Nucleus accumbens (tissue), 56 donors: ENCODE measurements around the gene MST1.

ENCODE experiments used
- DNase-seq, 56 donors: peaks; one replicate each; lab custom pipeline; 2025; lab: John Stamatoyannopoulos, UW

Gene MST1

DNA sequence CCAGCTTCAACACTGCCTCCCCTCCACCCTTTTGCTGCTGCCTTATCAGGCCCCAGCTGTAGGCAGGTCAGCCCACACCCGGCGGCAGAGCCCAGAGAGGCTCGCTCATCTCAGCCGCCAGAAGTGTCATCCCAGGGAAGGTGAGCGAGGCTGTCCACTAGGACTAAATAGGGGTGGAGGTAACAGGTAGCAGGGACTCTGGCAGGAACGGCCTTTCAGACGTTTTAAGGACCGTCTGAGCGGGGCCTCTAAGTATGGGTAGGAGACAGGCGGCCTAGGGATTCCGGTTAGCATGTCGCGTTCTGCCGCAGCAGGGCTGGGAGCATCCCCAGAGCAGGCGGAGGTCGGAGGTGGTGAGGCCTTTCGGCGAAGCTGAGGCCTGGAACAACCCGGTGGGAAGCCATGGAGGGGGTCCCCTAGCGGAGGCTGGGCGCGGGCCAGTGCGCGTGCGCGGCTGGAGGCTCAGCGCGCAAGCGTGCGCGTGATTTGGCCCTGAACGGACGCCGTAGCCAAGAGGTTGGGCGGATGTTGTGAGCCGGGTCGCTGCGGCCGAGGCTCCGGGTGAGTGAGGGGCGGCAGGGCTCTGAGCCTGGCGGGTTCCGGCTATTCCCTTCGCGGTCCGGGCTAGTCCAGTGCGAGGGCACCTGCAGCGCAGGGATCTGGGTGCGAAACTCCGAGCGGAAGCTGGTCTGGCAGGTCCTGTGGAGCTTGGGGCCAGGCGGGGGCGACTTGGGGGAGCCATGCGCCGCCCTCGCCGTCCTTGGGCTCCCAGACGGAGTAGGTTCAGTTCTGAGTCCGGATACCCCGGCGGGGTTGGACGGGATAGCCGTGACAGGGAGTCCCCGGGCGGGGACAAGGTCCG is at the start of gene MST1, which contains the start of gene RNF123:
Gene MST1 (minus strand): TSS at position 429 of the 862 bp plus-strand sequence. CDS start 783 bp downstream, outside the sequence.
Gene RNF123 (plus strand): TSS at position 512 of the 862 bp plus-strand sequence. CDS start 1,609 bp downstream, outside the sequence.
- DNase-seq: no peak

- no peak for DNase-seq
Measured at GRCh38 chr3:49738067-49738713, 48.9 kb upstream of the MST1 start.

- no peak for DNase-seq
Measured at GRCh38 chr3:49734752-49735151, 45.5 kb upstream of the MST1 start.

DNA sequence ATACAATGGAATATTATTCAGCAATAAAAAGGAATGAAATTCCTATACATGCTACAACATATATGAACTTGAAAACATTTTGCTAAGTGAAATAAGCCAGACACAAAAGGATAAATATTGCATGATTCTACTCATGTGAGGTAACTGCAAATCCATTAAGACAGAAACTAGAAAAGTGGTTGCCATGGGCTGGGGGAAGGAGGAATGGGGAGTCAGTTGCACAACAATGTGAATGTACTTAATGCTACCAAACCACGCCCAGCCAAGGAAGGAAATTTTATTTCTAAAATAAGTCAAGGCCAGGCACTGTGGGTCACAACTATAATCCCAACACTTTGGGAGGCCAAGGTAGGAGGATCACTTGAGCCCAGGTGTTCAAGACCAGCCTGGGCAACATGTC is 44.3 kb upstream of the MST1 start:
- no peak for DNase-seq

DNA sequence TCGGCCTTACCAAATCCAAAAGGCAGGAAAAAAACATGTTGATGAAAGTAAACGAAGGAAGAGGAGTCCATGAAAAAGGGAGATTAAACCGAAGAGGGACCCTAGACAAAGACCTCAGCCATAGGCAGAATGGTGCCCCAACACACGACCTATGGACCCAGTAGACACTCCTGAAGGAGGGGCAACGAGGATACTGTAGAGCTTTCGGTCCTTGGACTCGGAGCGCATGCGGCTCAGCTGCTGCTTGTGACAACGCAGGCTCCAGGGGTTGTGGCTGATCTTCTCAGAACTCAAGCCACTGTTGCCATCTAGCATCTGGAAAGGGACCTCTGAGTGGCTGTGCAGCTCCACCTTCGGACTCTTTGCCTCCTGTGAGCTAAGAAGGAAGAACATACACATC is 43.3 kb upstream of the MST1 start:
- DNase-seq: no peak

- no peak for DNase-seq
Measured at GRCh38 chr3:49729966-49730609, 40.8 kb upstream of the MST1 start.

DNA sequence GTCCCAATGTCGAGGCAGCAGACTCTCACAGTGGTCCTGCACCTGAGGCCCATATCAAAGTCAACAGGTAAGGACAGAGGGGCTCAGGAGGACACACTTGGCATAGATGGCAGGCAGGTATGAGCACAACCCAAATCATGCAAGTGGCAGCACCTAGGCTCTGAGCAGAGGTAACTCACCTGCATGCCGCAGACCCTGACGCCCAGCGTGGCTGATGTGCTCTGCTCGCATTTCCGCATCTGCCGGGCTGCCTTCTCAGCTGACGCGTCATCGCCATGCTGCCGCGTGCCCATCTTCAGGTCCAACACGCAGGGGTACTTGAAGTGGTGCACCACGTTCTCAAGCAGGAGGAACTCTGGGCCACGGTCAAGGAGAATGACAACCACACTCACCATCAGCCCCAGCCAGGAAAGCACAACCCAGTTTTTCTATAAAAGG is 38.7 kb upstream of the MST1 start:
- no peak for DNase-seq

GRCh38 chr3:49727154-49727923 is 38.1 kb upstream of the MST1 start:
- no peak for DNase-seq

DNA sequence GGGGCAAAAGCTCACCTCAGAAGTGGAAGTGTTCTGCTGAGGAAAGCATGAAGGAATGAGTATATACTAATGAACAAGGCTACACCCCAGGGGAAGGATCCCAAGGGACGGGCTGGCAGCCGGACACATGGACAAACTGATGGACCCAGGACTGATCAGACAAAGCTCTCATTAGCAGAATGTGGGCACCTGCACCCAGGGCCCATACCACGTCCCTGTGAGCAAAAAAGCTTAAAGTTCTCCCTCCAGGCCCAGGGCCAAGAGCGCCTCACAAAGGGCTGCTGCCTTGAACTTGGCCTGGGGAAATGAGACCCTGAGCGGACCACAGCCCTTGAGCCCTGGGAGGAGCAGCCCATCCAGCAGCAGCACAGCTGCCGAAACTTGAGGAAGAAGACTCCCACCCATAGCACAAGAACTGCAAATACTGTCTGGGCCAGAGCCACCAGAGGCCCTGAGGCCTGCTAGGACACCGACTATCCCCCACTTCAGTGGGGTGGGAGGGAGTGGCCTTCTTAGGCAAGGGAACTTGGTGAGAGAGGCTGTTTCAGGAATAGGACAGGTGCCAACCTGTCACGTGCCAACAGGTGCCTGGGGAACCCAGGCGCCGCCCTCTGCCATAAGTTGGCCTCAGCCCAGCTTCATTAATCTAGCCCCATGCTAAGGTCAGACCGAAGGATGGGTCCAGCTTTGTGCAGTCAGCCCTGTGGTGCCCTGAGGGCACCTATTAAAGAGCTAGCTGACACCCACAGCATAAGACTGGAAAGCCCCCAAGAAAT is 36.8 kb upstream of the MST1 start:
- DNase-seq: no peak

- DNase-seq: no peak
Measured at GRCh38 chr3:49724586-49724985, 35.3 kb upstream of the MST1 start.

GRCh38 chr3:49723628-49724551 is 34.6 kb upstream of the MST1 start, which contains the start of gene GMPPB:
Gene GMPPB (minus strand): TSS chr3:49723951. CDS start chr3:49723726, 225 bp downstream.
- DNase-seq: peak; percentile 39 to 97 (median 92)

DNA sequence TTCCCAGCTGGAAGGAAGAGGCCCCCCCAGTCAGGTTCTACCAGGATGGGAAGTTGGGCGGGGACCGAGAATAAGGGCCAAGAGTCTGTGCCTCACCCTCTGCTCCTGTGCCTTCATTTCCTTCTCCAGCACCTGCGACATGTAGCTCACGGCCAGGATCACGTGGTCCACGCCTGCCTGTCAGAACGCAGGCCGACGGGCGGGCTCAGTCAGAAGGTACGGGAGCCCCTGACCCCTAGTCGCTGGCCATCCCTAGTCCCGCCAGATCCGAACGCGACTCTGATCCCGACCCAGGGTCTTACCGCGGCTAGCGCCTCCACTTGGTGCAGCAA is 34.0 kb upstream of the MST1 start:
- DNase-seq: peak in 32 of 56 donors; percentile 8 to 71 (median 40)

DNA sequence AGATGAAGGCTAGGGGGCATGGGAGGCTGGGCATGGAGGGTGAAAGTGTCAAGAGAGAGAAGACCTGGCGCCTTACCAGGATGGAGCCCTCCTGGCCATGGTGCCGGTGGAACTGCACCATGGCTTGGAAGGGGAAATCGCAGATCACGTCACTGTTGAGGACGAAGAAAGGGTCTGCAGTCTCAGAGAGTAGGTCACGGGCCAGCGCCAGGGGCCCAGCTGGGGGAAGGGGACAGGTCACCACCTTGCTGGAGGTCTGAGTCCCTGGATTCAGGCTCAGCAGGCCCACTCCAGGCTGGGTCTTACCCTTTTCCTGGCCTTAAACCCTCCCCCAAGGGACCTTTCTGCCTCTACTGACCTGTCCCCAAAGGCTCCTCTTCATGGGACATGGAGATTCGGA is 33.6 kb upstream of the MST1 start:
- no peak for DNase-seq

- no peak for DNase-seq
Measured at GRCh38 chr3:49721896-49722781, 32.9 kb upstream of the MST1 start.

GRCh38 chr3:49721596-49721895 is 32.3 kb upstream of the MST1 start:
- DNase-seq: no peak

DNA sequence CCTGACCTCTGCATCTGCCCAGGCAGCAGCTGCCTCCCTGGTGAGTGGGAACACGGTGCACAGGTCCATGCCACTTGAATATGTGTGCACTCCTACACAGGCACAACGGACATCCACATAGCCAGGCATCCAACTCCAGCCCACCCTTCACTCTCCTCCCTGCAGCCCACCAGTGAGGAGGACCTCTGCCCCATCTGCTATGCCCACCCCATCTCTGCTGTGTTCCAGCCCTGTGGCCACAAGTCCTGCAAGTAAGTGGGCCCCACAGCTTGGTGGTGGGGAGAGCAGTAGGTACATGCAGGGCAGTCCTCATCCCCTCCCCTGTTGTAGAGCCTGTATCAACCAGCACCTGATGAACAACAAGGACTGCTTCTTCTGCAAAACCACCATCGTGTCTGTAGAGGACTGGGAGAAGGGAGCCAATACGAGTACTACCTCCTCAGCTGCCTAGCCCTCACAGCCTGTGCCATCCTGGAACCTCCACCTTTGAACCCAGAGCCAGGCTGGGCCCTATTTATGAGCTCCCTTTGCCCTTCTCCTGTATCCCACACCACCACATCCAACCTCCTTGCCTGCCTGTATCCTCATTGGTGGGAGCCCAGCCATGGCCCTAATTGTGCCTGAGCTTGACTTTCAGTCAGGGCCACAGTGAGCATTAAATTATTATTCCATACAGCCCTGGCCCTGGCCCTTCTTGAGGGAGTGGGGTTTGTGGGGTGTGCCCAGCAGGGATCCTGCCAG is 31.8 kb upstream of the MST1 start:
- no peak for DNase-seq
